Measurements from ENCODE around the gene FAM120C. TPM values are rescaled to one million over a fixed set of nuclear protein-coding genes. Genes with fewer than 3 reads are reported as not detected.

FAM120C gene, protein sequence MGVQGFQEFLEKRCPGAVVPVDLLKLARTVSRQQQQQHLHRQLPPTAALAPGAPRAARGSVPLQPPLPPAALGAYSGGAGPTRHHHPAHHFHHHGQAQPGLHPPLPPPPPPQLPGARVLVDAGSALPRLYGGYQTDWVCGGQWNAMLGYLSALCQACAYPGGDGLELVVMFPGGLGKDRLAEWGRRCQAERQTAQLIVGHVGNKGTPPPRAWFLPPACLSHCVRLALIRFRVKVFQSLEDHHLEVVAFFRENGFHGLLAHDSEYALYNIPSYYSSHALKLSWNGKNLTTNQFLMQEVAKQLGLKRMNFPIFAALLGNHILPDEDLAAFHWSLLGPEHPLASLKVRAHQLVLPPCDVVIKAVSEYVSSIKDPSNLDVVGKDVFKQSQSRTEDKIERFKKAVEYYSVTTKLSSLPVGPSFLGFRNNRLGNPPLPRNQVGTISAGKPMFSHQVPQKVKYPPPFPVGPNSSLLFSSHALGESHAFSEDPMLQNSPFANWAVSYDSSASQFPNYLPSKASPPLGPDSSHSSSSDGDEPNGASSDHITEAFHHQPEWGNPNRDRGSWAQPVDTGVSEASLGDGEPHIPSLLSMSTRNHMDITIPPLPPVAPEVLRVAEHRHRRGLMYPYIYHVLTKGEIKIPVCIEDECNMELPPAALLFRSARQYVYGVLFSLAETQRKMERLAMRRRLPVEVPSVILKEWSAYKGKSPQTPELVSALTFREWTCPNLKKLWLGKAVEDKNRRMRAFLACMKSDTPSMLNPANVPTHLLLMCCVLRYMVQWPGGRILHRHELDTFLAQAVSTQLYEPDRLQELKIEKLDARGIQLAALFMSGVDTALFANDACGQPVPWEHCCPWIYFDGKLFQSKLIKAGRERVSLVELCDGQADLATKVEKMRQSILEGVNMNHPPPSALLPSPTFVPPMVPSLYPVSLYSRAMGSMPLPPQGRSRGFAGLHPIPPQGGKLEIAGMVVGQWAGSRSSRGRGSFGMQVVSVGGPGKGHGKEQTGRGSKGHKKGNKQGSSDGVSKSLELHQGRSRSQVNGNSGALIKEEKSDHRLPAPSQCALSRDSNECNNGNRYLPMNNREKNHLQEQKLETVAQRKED
- 17.4 and 21.8 TPM in 2 replicates for total RNA-seq (2021)
- percentile 75 among the genes with signal in this experiment for Bru-seq, nascent RNA
- percentile 72 among the genes with signal in this experiment for BruChase-seq, experiment 1, labeled RNA remaining after a 2-hour chase
- BruChase-seq, experiment 2, labeled RNA remaining after a 6-hour chase, result percentile 70 among the genes with signal in this experiment
- long read RNA-seq, partial matches to known transcripts, result 0 of 4 reads
- long read RNA-seq, other reads (novel, unspliced or antisense), result 3 of 4 reads

DNA sequence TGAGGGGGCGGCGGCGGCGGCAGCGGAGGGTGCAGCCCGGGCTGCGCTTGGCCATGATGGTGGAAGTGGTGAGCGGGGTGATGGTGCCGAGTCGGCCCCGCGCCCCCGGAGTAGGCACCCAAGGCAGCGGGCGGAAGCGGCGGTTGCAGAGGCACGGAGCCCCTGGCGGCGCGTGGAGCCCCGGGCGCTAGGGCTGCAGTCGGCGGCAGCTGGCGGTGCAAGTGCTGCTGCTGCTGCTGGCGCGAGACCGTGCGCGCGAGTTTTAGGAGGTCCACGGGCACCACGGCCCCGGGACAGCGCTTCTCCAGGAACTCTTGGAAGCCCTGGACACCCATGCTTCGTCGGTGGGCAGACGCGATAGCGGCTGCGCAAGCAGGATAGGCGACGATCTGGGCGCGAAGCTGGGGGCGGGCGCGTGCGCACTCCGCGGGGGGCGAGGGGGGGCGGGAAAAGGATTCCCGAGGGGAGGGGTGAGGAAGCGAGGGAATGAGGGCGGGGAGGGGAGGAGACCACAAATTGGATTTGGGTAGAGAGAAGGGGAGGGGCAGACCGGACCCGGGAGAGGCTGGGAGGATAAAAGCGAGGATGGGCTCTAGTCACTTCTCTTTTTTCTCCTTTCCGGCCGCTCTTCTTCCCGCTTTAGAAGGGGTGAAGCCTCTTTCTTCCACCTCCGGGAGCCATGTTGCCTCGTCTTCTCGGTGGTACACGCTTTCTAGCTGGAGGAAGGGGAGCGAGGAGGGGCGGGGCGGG, at the start of gene FAM120C:
Gene FAM120C, minus strand, starts transcription at position 391 of the 750 bp plus-strand sequence. Its CDS starts 56 bp downstream, at position 335.
- BruUV-seq (replicated peaks), result no TSS peak
- no peaks in the 10 kb centered on the region for H3K9me3 ChIP-seq (ENCODE audit: low read depth, low read length, poor library complexity, severe bottlenecking)
- no peaks in the 10 kb centered on the region for H3K36me3 ChIP-seq (ENCODE audit: insufficient read depth, low read length, poor library complexity, severe bottlenecking)
- H3K4me3 ChIP-seq (ENCODE audit: low read depth, low read length, poor library complexity, severe bottlenecking), result peak within 1 kb of the TSS; percentile 58
- peak; percentile 84 for DNase-seq (ENCODE audit: low spot score)
- ChIA-PET POLR2A (ENCODE audit: low non-redundant PET) (interaction anchor here (0.6 to 0.7 kb wide), 2 partner anchors 106 to 276 kb away, joined by 3 read pairs; no protein-coding TSS in a partner anchor), CTCF (no interaction called here)
- intact Hi-C loops (cut with micrococcal nuclease; ENCODE audit: unreplicated experiment), result loop anchor here (5.0 kb wide), 1 partner anchor 174 kb away; the partner anchor contains the start of gene WNK3
- TF ChIP-seq, protein P1, sequence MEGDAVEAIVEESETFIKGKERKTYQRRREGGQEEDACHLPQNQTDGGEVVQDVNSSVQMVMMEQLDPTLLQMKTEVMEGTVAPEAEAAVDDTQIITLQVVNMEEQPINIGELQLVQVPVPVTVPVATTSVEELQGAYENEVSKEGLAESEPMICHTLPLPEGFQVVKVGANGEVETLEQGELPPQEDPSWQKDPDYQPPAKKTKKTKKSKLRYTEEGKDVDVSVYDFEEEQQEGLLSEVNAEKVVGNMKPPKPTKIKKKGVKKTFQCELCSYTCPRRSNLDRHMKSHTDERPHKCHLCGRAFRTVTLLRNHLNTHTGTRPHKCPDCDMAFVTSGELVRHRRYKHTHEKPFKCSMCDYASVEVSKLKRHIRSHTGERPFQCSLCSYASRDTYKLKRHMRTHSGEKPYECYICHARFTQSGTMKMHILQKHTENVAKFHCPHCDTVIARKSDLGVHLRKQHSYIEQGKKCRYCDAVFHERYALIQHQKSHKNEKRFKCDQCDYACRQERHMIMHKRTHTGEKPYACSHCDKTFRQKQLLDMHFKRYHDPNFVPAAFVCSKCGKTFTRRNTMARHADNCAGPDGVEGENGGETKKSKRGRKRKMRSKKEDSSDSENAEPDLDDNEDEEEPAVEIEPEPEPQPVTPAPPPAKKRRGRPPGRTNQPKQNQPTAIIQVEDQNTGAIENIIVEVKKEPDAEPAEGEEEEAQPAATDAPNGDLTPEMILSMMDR (conservative IDR thresholded peaks at IDR 0.05; ENCODE audit: low read depth, low read length), result no peak
- no peak for TF ChIP-seq EZH2 (IDR thresholded peaks at IDR 0.05; ENCODE audit: borderline replicate concordance, low read depth, low read length, poor library complexity, severe bottlenecking)
- H3K4me1 ChIP-seq (ENCODE audit: insufficient read depth, low read length, poor library complexity, severe bottlenecking), result peaks cover 7% of the 10 kb centered on the region
- H3K27ac ChIP-seq (ENCODE audit: low read depth, low read length, poor library complexity, severe bottlenecking), result peak within 1 kb of the TSS; percentile 80
- H3K27me3 ChIP-seq (replicated peaks; ENCODE audit: insufficient read depth, low read depth, low read length, poor library complexity), result no peaks in the 10 kb centered on the region

DNA sequence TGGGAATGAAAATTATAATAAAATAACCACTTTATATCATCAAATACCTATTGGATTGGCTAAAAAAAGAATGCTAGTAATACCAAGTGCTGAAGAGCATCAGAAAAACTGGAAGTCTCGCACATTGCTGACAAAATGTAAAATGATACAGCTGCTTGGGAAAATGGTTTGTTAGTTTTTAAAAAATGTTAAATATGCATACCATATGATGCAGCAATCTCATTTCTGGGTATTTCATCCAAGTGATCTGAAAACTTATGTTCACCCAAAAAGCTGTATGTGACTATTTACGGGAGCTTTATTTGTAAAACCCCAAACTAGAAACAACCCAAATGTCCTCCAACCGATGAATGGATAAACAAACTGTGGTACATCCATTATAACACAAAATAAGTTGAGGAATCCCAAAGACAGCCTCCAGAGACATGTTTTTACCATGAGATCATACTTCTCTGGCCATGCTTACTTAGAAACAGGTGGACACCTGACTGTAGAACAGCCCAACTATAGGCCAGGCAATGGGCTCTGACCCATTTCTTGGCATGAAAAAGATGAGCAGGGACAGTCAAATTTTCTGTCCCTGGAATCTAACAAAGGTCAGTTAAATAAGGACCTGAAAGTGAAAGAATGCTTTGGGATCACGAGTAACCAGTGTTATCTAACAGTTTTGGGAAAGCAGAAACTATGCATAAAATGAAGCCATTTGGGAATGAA, 47.5 kb upstream of the FAM120C start:
- no TSS peak for BruUV-seq (replicated peaks)
- TF ChIP-seq EZH2 (IDR thresholded peaks at IDR 0.05; ENCODE audit: borderline replicate concordance, low read depth, low read length, poor library complexity, severe bottlenecking), result no peak
- TF ChIP-seq, protein P1 (conservative IDR thresholded peaks at IDR 0.05; ENCODE audit: low read depth, low read length), result no peak
- peaks cover 4% of the 10 kb centered on the region for H3K9me3 ChIP-seq (ENCODE audit: low read depth, low read length, poor library complexity, severe bottlenecking)
- no peaks in the 10 kb centered on the region for H3K27me3 ChIP-seq (replicated peaks; ENCODE audit: insufficient read depth, low read depth, low read length, poor library complexity)
- ChIA-PET POLR2A (ENCODE audit: low non-redundant PET) (no interaction called here), CTCF (no interaction called here)
- no peaks in the 10 kb centered on the region for H3K4me1 ChIP-seq (ENCODE audit: insufficient read depth, low read length, poor library complexity, severe bottlenecking)
- no peak overlapping the region for H3K4me3 ChIP-seq (ENCODE audit: low read depth, low read length, poor library complexity, severe bottlenecking)
- intact Hi-C loops (cut with micrococcal nuclease; ENCODE audit: unreplicated experiment), result no loop called here
- no peak overlapping the region for H3K27ac ChIP-seq (ENCODE audit: low read depth, low read length, poor library complexity, severe bottlenecking)
- DNase-seq (ENCODE audit: low spot score), result no peak
- no peaks in the 10 kb centered on the region for H3K36me3 ChIP-seq (ENCODE audit: insufficient read depth, low read length, poor library complexity, severe bottlenecking)

Data from A673 (cell line).